Loucy (cell line): ENCODE results near the gene PRR7.

Source experiments
- H2AFZ ChIP-seq: fragments of 200-600 bp; sonication (generic); 2 replicates; pipeline ENCODE4 v1.6.0; 2016; ENCODE audit warnings: antibody characterized with exemption, mild to moderate bottlenecking, low read length, moderate library complexity
- H3F3A ChIP-seq: fragments of 200-600 bp; 2 replicates; pipeline ENCODE4 v1.6.0; 2016; ENCODE audit warnings: antibody characterized with exemption, low read depth, mild to moderate bottlenecking
- H3K27me3 ChIP-seq: fragments of 200-600 bp; sonication (generic); 2 replicates; pipeline ENCODE4 v1.6.1; 2014; ENCODE audit warnings: low read length, mild to moderate bottlenecking; ENCODE audit not compliant: insufficient read depth, poor library complexity, severe bottlenecking
- H3K36me3 ChIP-seq: fragments of 200-600 bp; sonication (generic); 2 replicates; pipeline ENCODE4 v1.6.1; 2016; ENCODE audit warnings: low read length; ENCODE audit not compliant: insufficient read depth
- H3K4me1 ChIP-seq: fragments of 200-600 bp; sonication (generic); 2 replicates; pipeline ENCODE4 v1.5.1; 2014; ENCODE audit warnings: low read length, mild to moderate bottlenecking; ENCODE audit not compliant: insufficient read depth, poor library complexity, severe bottlenecking
- H3K4me2 ChIP-seq: fragments of 200-600 bp; sonication (generic); 2 replicates; pipeline ENCODE4 v1.6.0; 2014; ENCODE audit warnings: antibody characterized with exemption, low read length, low read depth, mild to moderate bottlenecking; ENCODE audit not compliant: poor library complexity, severe bottlenecking
- H3K4me3 ChIP-seq: fragments of 200-600 bp; sonication (generic); 2 replicates; pipeline ENCODE4 v1.5.1; 2014; ENCODE audit warnings: low read length, mild to moderate bottlenecking, mixed read lengths; ENCODE audit not compliant: poor library complexity, severe bottlenecking
- H3K79me2 ChIP-seq: fragments of 200-600 bp; sonication (generic); 2 replicates; pipeline ENCODE4 v1.6.1; 2014; ENCODE audit warnings: low read length; ENCODE audit not compliant: insufficient read depth
- H3K9ac ChIP-seq: fragments of 200-600 bp; sonication (generic); 2 replicates; pipeline ENCODE4 v1.6.0; 2014; ENCODE audit warnings: mild to moderate bottlenecking, low read depth, low read length, moderate library complexity; ENCODE audit not compliant: poor library complexity, severe bottlenecking
- H3K9me2 ChIP-seq: fragments of 200-600 bp; sonication (generic); replicated peaks from 2 replicates; pipeline ENCODE4 v1.6.1; 2016; ENCODE audit warnings: low read depth, low read length, mixed read lengths
- H3K9me3 ChIP-seq: fragments of 200-600 bp; sonication (generic); 2 replicates; pipeline ENCODE4 v1.6.1; 2014; ENCODE audit warnings: mild to moderate bottlenecking, antibody characterized with exemption, low read length, low read depth; ENCODE audit not compliant: insufficient read depth
- H4K20me1 ChIP-seq: fragments of 200-600 bp; sonication (generic); 2 replicates; pipeline ENCODE4 v1.6.0; 2014; ENCODE audit warnings: antibody characterized with exemption, low read length, mild to moderate bottlenecking; ENCODE audit not compliant: insufficient read depth, poor library complexity, severe bottlenecking
- EZH2phosphoT487 ChIP-seq: fragments of 200-600 bp; IDR thresholded peaks from 2 replicates; pipeline ENCODE4 v1.6.1; 2018; ENCODE audit warnings: antibody characterized with exemption, mild to moderate bottlenecking, moderate library complexity, borderline replicate concordance
- TF ChIP-seq, protein P1 (sequence below): fragments of 200-600 bp; sonication (generic); conservative IDR thresholded peaks from 2 replicates; pipeline ENCODE4 v1.5.1; 2014; ENCODE audit warnings: mild to moderate bottlenecking, antibody characterized with exemption, low read length

PRR7 gene

DNA sequence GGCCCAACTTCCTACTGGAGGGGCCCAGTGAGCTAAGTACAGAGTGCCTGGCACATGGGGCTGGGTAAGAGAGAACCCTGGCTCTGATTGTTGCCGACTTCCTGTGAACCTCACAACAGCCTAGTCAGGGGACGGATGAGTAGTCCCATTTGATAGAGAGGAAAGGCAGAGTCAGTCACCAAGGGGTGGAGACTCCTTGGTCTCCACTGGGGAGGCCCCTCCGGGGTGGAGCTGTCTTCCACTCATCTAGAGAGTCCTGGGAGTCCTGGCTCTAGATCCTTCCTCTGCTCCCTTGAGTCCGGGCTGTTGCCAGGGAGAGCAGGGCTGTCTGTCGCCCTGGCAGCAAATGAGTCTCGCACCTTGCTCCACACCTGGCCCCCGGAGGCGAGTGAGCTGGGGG lies 12.2 kb upstream of the PRR7 start:
- TF ChIP-seq EZH2phosphoT487, result no peak
- no peaks in the 10 kb centered on the region for H3K9me3 ChIP-seq
- H3K36me3 ChIP-seq, result peaks cover 36% of the 10 kb centered on the region; the same call in 1 of the 2 replicates
- no peaks in the 10 kb centered on the region for H3K9me2 ChIP-seq
- H3K4me2 ChIP-seq, result no peak overlapping the region
- H3F3A ChIP-seq, result no peaks in the 10 kb centered on the region
- H3K79me2 ChIP-seq, result peaks cover 35% of the 10 kb centered on the region
- H3K4me3 ChIP-seq, result no peak overlapping the region
- H2AFZ ChIP-seq, result no peak overlapping the region
- peaks cover 7% of the 10 kb centered on the region for H4K20me1 ChIP-seq
- no peaks in the 10 kb centered on the region for H3K27me3 ChIP-seq
- no peak overlapping the region for H3K9ac ChIP-seq
- peaks cover 32% of the 10 kb centered on the region for H3K4me1 ChIP-seq

DNA sequence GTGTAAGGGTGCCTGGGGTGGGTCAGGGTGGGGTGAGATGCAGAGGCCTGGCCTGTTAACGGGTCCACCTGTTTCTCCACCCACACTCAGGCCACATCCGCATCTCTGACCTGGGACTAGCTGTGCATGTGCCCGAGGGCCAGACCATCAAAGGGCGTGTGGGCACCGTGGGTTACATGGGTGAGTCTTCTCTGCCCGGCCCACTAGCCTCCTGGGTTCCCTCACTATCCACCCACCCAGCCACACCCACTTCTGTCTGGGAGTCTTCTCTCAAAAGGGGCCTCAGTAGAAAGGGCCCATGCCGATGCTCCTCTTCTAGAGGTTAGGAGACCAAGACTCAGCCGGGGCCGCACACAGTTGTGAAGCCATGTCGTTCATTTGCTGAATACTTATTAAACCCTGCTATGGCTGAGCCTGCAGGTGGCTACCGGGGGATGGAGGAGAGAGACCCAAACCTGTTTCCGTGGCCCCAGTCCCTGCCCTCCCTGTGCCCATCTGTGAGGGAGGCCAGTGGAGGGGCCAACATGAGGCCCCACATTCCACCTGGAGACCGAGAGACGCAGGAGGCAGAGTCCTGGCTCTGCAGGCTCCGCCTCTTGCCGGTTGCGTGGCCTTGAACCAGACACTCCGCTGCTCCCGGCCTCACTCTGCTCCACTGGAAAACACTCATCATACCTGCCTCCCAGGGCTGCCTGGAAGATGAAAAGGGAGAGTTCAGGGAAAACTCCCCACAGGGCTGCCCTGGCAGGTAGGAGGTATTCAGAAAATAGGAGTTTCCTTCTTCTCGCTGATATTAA lies 11.5 kb upstream of the PRR7 start:
- Histone ChIP-seq H3K9me2 (no peaks in the 10 kb centered on the region), H3F3A (no peaks in the 10 kb centered on the region), H3K9me3 (no peaks in the 10 kb centered on the region), H2AFZ (no peak overlapping the region), H3K4me3 (no peak overlapping the region), H3K9ac (no peak overlapping the region), H3K79me2 (peaks cover 28% of the 10 kb centered on the region), H3K4me1 (peaks cover 25% of the 10 kb centered on the region), H3K27me3 (no peaks in the 10 kb centered on the region), H3K36me3 (peaks cover 36% of the 10 kb centered on the region; the same call in 1 of the 2 replicates), H4K20me1 (peaks cover 2% of the 10 kb centered on the region), H3K4me2 (no peak overlapping the region)
- no peak for TF ChIP-seq EZH2phosphoT487
- TF ChIP-seq, protein P1, sequence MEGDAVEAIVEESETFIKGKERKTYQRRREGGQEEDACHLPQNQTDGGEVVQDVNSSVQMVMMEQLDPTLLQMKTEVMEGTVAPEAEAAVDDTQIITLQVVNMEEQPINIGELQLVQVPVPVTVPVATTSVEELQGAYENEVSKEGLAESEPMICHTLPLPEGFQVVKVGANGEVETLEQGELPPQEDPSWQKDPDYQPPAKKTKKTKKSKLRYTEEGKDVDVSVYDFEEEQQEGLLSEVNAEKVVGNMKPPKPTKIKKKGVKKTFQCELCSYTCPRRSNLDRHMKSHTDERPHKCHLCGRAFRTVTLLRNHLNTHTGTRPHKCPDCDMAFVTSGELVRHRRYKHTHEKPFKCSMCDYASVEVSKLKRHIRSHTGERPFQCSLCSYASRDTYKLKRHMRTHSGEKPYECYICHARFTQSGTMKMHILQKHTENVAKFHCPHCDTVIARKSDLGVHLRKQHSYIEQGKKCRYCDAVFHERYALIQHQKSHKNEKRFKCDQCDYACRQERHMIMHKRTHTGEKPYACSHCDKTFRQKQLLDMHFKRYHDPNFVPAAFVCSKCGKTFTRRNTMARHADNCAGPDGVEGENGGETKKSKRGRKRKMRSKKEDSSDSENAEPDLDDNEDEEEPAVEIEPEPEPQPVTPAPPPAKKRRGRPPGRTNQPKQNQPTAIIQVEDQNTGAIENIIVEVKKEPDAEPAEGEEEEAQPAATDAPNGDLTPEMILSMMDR, result no peak

DNA sequence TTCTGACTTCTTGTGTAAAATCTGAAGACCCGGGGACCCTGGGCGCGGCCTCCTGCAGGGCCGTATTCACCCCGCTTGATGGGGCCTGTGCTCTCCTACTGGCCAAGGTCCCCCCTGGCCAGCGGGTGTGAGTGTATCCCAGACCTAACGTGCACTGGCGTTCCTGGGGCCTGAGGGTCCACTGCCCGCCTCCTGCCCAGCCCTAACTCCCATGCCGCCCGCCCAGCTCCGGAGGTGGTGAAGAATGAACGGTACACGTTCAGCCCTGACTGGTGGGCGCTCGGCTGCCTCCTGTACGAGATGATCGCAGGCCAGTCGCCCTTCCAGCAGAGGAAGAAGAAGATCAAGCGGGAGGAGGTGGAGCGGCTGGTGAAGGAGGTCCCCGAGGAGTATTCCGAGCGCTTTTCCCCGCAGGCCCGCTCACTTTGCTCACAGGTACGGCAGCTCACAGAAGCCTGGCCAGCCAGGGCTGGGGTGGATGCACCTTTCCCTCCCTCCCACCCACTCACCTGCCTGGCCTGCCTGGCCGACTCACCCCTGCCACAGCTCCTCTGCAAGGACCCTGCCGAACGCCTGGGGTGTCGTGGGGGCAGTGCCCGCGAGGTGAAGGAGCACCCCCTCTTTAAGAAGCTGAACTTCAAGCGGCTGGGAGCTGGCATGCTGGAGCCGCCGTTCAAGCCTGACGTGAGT lies 10.6 kb upstream of the PRR7 start:
- no peaks in the 10 kb centered on the region for H3F3A ChIP-seq
- H3K79me2 ChIP-seq, result peaks cover 19% of the 10 kb centered on the region; the same call in 1 of the 2 replicates
- H2AFZ ChIP-seq, result no peak overlapping the region
- no peaks in the 10 kb centered on the region for H3K9me3 ChIP-seq
- no peaks in the 10 kb centered on the region for H3K27me3 ChIP-seq
- H3K36me3 ChIP-seq, result peaks cover 36% of the 10 kb centered on the region; the same call in 1 of the 2 replicates
- H3K4me3 ChIP-seq, result no peak overlapping the region
- no peaks in the 10 kb centered on the region for H3K9me2 ChIP-seq
- H3K4me1 ChIP-seq, result peaks cover 17% of the 10 kb centered on the region
- H4K20me1 ChIP-seq, result no peaks in the 10 kb centered on the region
- TF ChIP-seq, protein P1, result no peak
- no peak for TF ChIP-seq EZH2phosphoT487
- no peak overlapping the region for H3K9ac ChIP-seq
- no peak overlapping the region for H3K4me2 ChIP-seq
